Prostate gland (tissue), 2 donors: ENCODE measurements around the gene ITGB4.

Source experiments
- CTCF ChIP-seq, 4 experiments: fragments of 200-600 bp in 2 of 4; fragments of 450-650 bp in 2 of 4; sonication (generic) in 2 of 4; IDR thresholded peaks; 1 replicate in 3 of 4; 2 replicates in 1 of 4; pipeline ENCODE4 v1.5.1; 2016 to 2019; ENCODE audit warnings: antibody characterized with exemption in 4 of 4, mild to moderate bottlenecking in 2 of 4, moderate library complexity in 2 of 4
- POLR2A ChIP-seq: fragments of 450-650 bp; IDR thresholded peaks from one replicate; pipeline ENCODE4 v1.6.1; 2016; ENCODE audit warnings: antibody characterized with exemption, mild to moderate bottlenecking

GRCh38 chr17:75672011-75672410 is 49.2 kb upstream of the ITGB4 start:
- TF ChIP-seq POLR2A (no peak), CTCF (IDR thresholded peaks at IDR 0.05) (no peak)
